Astrocyte (in vitro differentiated cells and primary cell): ENCODE results near the gene ST6GALNAC2. TPM values are rescaled to one million over a fixed set of nuclear protein-coding genes. Genes with fewer than 3 reads are reported as not detected.

Experiments
- DNase-seq: peaks from one replicate; pipeline ENCODE4 v3.0.0-alpha.2; 2010; ENCODE audit warnings: low read depth
- FAIRE-seq: peaks from 2 replicates; lab custom pipeline; 2011; peaks lifted over from hg19 to GRCh38; lab: Jason Lieb, UNC
- H2AFZ ChIP-seq: 2 replicates; pipeline ENCODE4 v1.6.0; 2012; ENCODE audit warnings: low read depth, low read length, inconsistent platforms
- H3K27ac ChIP-seq: 2 replicates; pipeline ENCODE4 v1.5.1; 2011; ENCODE audit warnings: low read depth, low read length, inconsistent platforms
- H3K27me3 ChIP-seq: 2 replicates; pipeline ENCODE4 v1.6.0; 2011; ENCODE audit warnings: low read length, inconsistent platforms; ENCODE audit not compliant: insufficient read depth
- H3K36me3 ChIP-seq: 2 replicates; pipeline ENCODE4 v1.5.1; 2011; ENCODE audit warnings: low read length, inconsistent platforms; ENCODE audit not compliant: insufficient read depth
- H3K4me1 ChIP-seq: 2 replicates; pipeline ENCODE4 v1.5.1; 2011; ENCODE audit warnings: low read length, inconsistent platforms; ENCODE audit not compliant: insufficient read depth
- H3K4me2 ChIP-seq: 2 replicates; pipeline ENCODE4 v1.6.0; 2012; ENCODE audit warnings: low read length, inconsistent platforms
- H3K4me3 ChIP-seq: 2 replicates; pipeline ENCODE4 v1.5.1; 2011; ENCODE audit warnings: low read depth, mild to moderate bottlenecking, low read length, inconsistent platforms; ENCODE audit not compliant: insufficient read depth
- H3K79me2 ChIP-seq: 2 replicates; pipeline ENCODE4 v1.6.0; 2012; ENCODE audit warnings: mild to moderate bottlenecking, low read length, inconsistent platforms; ENCODE audit not compliant: insufficient read depth
- H3K9ac ChIP-seq: 2 replicates; pipeline ENCODE4 v1.6.0; 2012; ENCODE audit warnings: mild to moderate bottlenecking, low read length, inconsistent platforms
- H3K9me3 ChIP-seq: 2 replicates; pipeline ENCODE4 v1.5.1; 2012; ENCODE audit warnings: low read depth, mild to moderate bottlenecking, low read length, inconsistent platforms; ENCODE audit not compliant: insufficient read depth
- H4K20me1 ChIP-seq: 2 replicates; pipeline ENCODE4 v1.6.0; 2012; ENCODE audit warnings: low read length, inconsistent platforms; ENCODE audit not compliant: insufficient read depth
- H3K27ac Mint-ChIP-seq: one replicate; pipeline ENCODE4 v1.8.0; 2021; ENCODE audit warnings: mild to moderate bottlenecking, mixed read lengths; ENCODE audit not compliant: unreplicated experiment
- H3K27me3 Mint-ChIP-seq: one replicate; pipeline ENCODE4 v1.8.0; 2021; ENCODE audit warnings: low read depth, mixed read lengths; ENCODE audit not compliant: unreplicated experiment
- H3K36me3 Mint-ChIP-seq: one replicate; pipeline ENCODE4 v1.8.0; 2021; ENCODE audit warnings: low read depth, mixed read lengths; ENCODE audit not compliant: unreplicated experiment
- H3K4me1 Mint-ChIP-seq: one replicate; pipeline ENCODE4 v1.8.0; 2021; ENCODE audit warnings: low read depth, mixed read lengths; ENCODE audit not compliant: unreplicated experiment
- H3K4me3 Mint-ChIP-seq: one replicate; pipeline ENCODE4 v1.8.0; 2021; ENCODE audit warnings: mild to moderate bottlenecking, moderate library complexity, mixed read lengths; ENCODE audit not compliant: unreplicated experiment
- H3K9me3 Mint-ChIP-seq: one replicate; pipeline ENCODE4 v1.8.0; 2021; ENCODE audit warnings: mild to moderate bottlenecking, mixed read lengths; ENCODE audit not compliant: unreplicated experiment
- EZH2 ChIP-seq: IDR thresholded peaks from 2 replicates; pipeline ENCODE4 v1.6.1; 2012; ENCODE audit warnings: mild to moderate bottlenecking, low read length, inconsistent platforms; ENCODE audit not compliant: insufficient read depth
- total RNA-seq: library from RNA; stranded (reverse); gene quantifications from 2 replicates; pipeline ENCODE4 v1.2.1, GENCODE V29; 2021
- TF ChIP-seq, protein P1 (sequence below): IDR thresholded peaks from 2 replicates; pipeline ENCODE4 v1.5.1; 2011; ENCODE audit warnings: low read depth, mild to moderate bottlenecking, inconsistent platforms, low read length, moderate library complexity; ENCODE audit not compliant: insufficient read depth

ST6GALNAC2 gene
- total RNA-seq, 1 donor from 2014 or later: 0.79 TPM

DNA sequence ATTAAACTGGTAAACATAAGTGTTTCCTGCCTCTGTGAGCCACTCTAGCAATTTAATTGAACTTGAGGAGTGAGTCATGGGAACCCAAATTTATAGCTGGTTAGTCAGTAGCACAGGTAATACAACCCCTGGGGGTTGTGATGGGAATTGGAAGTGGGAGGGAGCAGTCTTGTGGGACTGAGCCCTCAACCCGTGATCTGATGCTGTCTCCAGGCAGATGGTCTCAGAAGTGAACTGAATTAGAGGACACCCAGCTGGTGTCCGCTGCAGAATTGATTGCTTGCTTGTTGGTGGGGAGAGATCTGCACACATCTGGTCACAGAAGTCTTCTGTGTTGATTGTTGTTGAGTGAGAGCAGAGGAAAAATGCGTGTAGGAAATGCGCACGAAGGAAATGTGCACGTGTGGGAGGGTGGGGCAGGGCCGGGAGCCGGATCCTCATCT, 7.7 kb upstream of the ST6GALNAC2 start:
- Histone ChIP-seq H3K27ac (no peak overlapping the region), H3K9me3 (no peaks in the 10 kb centered on the region), H3K79me2 (no peaks in the 10 kb centered on the region), H4K20me1 (no peaks in the 10 kb centered on the region), H3K4me2 (no peak overlapping the region), H3K4me3 (no peak overlapping the region), H3K36me3 (no peaks in the 10 kb centered on the region), H3K27me3 (peaks cover 3% of the 10 kb centered on the region), H2AFZ (no peak overlapping the region), H3K4me1 (no peaks in the 10 kb centered on the region), H3K9ac (no peak overlapping the region)
- peaks cover 2% of the 10 kb centered on the region for H3K36me3 Mint-ChIP-seq
- H3K4me3 Mint-ChIP-seq: no peak overlapping the region
- peaks cover 7% of the 10 kb centered on the region for H3K9me3 Mint-ChIP-seq
- no peak for DNase-seq
- peaks cover 18% of the 10 kb centered on the region for H3K27me3 Mint-ChIP-seq
- no peak for TF ChIP-seq EZH2
- TF ChIP-seq, protein P1, sequence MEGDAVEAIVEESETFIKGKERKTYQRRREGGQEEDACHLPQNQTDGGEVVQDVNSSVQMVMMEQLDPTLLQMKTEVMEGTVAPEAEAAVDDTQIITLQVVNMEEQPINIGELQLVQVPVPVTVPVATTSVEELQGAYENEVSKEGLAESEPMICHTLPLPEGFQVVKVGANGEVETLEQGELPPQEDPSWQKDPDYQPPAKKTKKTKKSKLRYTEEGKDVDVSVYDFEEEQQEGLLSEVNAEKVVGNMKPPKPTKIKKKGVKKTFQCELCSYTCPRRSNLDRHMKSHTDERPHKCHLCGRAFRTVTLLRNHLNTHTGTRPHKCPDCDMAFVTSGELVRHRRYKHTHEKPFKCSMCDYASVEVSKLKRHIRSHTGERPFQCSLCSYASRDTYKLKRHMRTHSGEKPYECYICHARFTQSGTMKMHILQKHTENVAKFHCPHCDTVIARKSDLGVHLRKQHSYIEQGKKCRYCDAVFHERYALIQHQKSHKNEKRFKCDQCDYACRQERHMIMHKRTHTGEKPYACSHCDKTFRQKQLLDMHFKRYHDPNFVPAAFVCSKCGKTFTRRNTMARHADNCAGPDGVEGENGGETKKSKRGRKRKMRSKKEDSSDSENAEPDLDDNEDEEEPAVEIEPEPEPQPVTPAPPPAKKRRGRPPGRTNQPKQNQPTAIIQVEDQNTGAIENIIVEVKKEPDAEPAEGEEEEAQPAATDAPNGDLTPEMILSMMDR: no peak
- no peaks in the 10 kb centered on the region for H3K4me1 Mint-ChIP-seq
- no peak overlapping the region for H3K27ac Mint-ChIP-seq
- no peak for FAIRE-seq

DNA sequence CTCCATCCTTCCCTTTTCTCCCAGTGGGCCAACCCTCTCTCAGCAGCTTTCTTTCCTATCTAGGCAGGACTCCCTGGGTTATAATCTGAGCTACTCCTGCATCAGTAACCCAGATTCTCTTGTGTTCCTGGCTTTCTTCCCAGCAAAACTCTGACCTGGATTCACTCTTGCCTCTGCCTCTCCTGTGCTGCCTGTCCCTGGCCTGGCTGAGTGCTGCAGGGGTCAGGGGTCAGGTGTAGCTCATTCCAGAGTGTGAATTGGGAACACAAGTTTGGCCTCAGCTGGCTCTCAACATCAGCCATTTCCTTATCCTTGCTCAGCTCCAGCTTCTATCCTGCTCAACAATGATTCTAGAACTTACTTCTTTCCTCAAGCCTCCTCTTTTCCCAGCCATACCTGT, 2.5 kb upstream of the ST6GALNAC2 start:
- Mint-ChIP-seq H3K27me3 (peaks cover 49% of the 10 kb centered on the region), H3K4me1 (no peaks in the 10 kb centered on the region), H3K36me3 (peaks cover 3% of the 10 kb centered on the region), H3K9me3 (peaks cover 12% of the 10 kb centered on the region), H3K4me3 (no peak overlapping the region), H3K27ac (peak overlapping the region; percentile 29)
- H3K4me1 ChIP-seq: peaks cover 12% of the 10 kb centered on the region
- no peak for TF ChIP-seq EZH2
- TF ChIP-seq, protein P1: no peak
- DNase-seq: no peak
- peaks cover 25% of the 10 kb centered on the region for H3K27me3 ChIP-seq
- no peak overlapping the region for H3K4me2 ChIP-seq
- no peaks in the 10 kb centered on the region for H3K36me3 ChIP-seq
- H4K20me1 ChIP-seq: no peaks in the 10 kb centered on the region
- H3K9ac ChIP-seq: no peak overlapping the region
- FAIRE-seq: no peak
- H2AFZ ChIP-seq: no peak overlapping the region
- H3K79me2 ChIP-seq: no peaks in the 10 kb centered on the region
- H3K27ac ChIP-seq: no peak overlapping the region
- peaks cover 2% of the 10 kb centered on the region for H3K9me3 ChIP-seq
- H3K4me3 ChIP-seq: no peak overlapping the region

DNA sequence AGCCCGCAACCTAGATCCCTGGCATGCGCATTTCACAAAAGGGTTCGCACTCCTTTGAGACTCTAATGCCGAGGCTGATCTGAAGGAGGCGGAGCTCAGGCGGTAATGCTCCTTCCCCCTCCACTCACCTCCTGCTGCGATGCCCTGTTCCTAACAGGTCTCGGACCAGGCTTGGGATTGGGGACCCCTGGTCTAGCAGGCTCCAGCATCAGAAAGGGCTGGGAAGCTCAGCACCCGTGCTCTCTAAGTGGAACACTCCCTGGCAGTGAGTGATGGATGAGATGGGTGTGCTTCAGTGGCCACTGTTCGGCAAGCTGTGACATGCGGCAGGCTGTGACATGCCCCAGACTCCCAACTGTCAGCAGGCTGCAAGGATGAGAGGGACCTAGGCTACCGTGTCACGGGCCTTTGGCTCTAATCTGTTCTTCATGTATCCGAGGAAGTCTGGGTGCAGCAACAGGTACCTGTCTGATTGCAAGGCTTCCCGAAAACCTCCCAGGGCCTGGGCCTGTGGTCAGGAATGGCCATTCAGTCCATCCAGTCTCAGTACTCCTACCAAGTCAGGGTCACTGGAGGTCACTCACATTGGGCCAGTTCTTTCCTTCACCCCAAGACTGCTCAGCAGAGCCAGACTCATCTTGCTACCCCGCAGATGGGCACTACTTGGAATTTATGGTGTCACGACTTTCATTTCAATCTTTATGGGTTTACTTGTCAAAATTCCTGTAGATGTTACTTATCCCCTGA, 1.3 kb upstream of the ST6GALNAC2 start:
- FAIRE-seq: no peak
- Mint-ChIP-seq H3K4me3 (peak overlapping the region; percentile 10), H3K27ac (no peak overlapping the region)

More for the DNA sequence above, 1.3 kb upstream of the ST6GALNAC2 start:
- H3K4me2 ChIP-seq: no peak overlapping the region
- peaks cover 12% of the 10 kb centered on the region for H3K9me3 Mint-ChIP-seq
- H3K27ac ChIP-seq: no peak overlapping the region
- H3K9me3 ChIP-seq: peaks cover 2% of the 10 kb centered on the region
- peaks cover 4% of the 10 kb centered on the region for H3K4me1 Mint-ChIP-seq
- H3K36me3 Mint-ChIP-seq: peaks cover 3% of the 10 kb centered on the region
- peak overlapping the region; percentile 18 for H2AFZ ChIP-seq
- H3K4me1 ChIP-seq: peaks cover 15% of the 10 kb centered on the region
- no peaks in the 10 kb centered on the region for H3K36me3 ChIP-seq
- TF ChIP-seq, protein P1: no peak
- no peak for TF ChIP-seq EZH2
- H3K79me2 ChIP-seq: no peaks in the 10 kb centered on the region
- H3K27me3 ChIP-seq: peaks cover 25% of the 10 kb centered on the region
- H3K4me3 ChIP-seq: no peak overlapping the region
- H3K9ac ChIP-seq: no peak overlapping the region
- no peak for DNase-seq
- H3K27me3 Mint-ChIP-seq: peaks cover 55% of the 10 kb centered on the region
- no peaks in the 10 kb centered on the region for H4K20me1 ChIP-seq
